Activated T-cell treated with anti-CD3 and anti-CD28 coated beads, Interleukin-2, amount 50 U/mL, for 48 hours (primary cell): ENCODE data around the gene FDXR.
A peak's percentile ranks its signal among the peaks of the same experiment; 100 is the strongest.
"Not testable (repeated sequence)": the region's sequence is repeated elsewhere in the genome, so short reads cannot be mapped to it uniquely, and the experiment has no call there.

Experiments
- DNase-seq, 2 experiments: peaks; one replicate each; pipeline ENCODE4 v3.0.0-alpha.2; 2020

Gene FDXR

GRCh38 chr17:74872313-74873036, at the start of gene FDXR:
Gene FDXR (minus strand): TSS chr17:74872994. CDS start chr17:74872944, 50 bp downstream.
- no peak for DNase-seq

GRCh38 chr17:74922172-74922571, 49.4 kb upstream of the FDXR start:
- DNase-seq: no peak

- no peak for DNase-seq
Measured at GRCh38 chr17:74921769-74922168, 49.0 kb upstream of the FDXR start.

- DNase-seq: no peak
Measured at GRCh38 chr17:74921026-74921681, 48.4 kb upstream of the FDXR start.

GRCh38 chr17:74920642-74921025, 47.8 kb upstream of the FDXR start:
- no peak for DNase-seq

GRCh38 chr17:74920306-74920620, 47.5 kb upstream of the FDXR start:
- no peak for DNase-seq

- peak in 1 of 2 experiments; percentile 34 for DNase-seq
Measured at GRCh38 chr17:74919440-74920305, 46.9 kb upstream of the FDXR start.

- no peak for DNase-seq
Measured at GRCh38 chr17:74918906-74919305, 46.1 kb upstream of the FDXR start.

- DNase-seq: no peak
Measured at GRCh38 chr17:74917430-74917829, 44.6 kb upstream of the FDXR start.

GRCh38 chr17:74916851-74917199, 44.0 kb upstream of the FDXR start:
- no peak for DNase-seq

GRCh38 chr17:74916136-74916850, 43.5 kb upstream of the FDXR start:
- DNase-seq: no peak

- not testable (repeated sequence) for DNase-seq
Measured at GRCh38 chr17:74911423-74911822, 38.6 kb upstream of the FDXR start.

- DNase-seq: not testable (repeated sequence)
Measured at GRCh38 chr17:74909097-74909496, 36.3 kb upstream of the FDXR start.

- no peak for DNase-seq
Measured at GRCh38 chr17:74907012-74907411, 34.2 kb upstream of the FDXR start.

GRCh38 chr17:74906214-74906793, 33.5 kb upstream of the FDXR start:
- DNase-seq: not testable (repeated sequence)

- peak in 1 of 2 experiments; percentile 25 for DNase-seq
Measured at GRCh38 chr17:74904687-74905409, 32.1 kb upstream of the FDXR start.

- no peak for DNase-seq
Measured at GRCh38 chr17:74903671-74904070, 30.9 kb upstream of the FDXR start.

- no peak for DNase-seq
Measured at GRCh38 chr17:74903034-74903433, 30.2 kb upstream of the FDXR start.

GRCh38 chr17:74901353-74902135, 28.8 kb upstream of the FDXR start:
- no peak for DNase-seq

GRCh38 chr17:74900208-74900607, 27.4 kb upstream of the FDXR start:
- no peak for DNase-seq

- no peak for DNase-seq
Measured at GRCh38 chr17:74898376-74898946, 25.7 kb upstream of the FDXR start.
